ENCODE results near the gene SKI. TPM values are rescaled to one million over a fixed set of nuclear protein-coding genes. Genes with fewer than 3 reads are reported as not detected.

SKI gene
- total RNA-seq, 1 donor from 2014 or later = 40.7 TPM

GRCh38 chr1:2188336-2188735, 39.8 kb upstream of the SKI start:
- H3K4me1 Mint-ChIP-seq = peaks cover 4% of the 10 kb centered on the region

GRCh38 chr1:2189459-2190425, 38.4 kb upstream of the SKI start:
- H3K36me3 Mint-ChIP-seq (ENCODE audit: low read depth) = peaks cover 5% of the 10 kb centered on the region
- no peaks in the 10 kb centered on the region for H3K9me3 Mint-ChIP-seq
- H3K27me3 Mint-ChIP-seq = no peaks in the 10 kb centered on the region
- H3K4me3 Mint-ChIP-seq = peak overlapping the region; percentile 72
- peak overlapping the region; percentile 80 for H3K27ac Mint-ChIP-seq
- intact Hi-C loops (cut with micrococcal nuclease) = no loop called here
- H3K4me1 Mint-ChIP-seq = peaks cover 4% of the 10 kb centered on the region
- peak; percentile 95 for DNase-seq

More at GRCh38 chr1:2188336-2188735, 39.8 kb upstream of the SKI start:
- no peak overlapping the region for H3K27ac Mint-ChIP-seq
- H3K27me3 Mint-ChIP-seq = no peaks in the 10 kb centered on the region
- no peak overlapping the region for H3K4me3 Mint-ChIP-seq
- no peaks in the 10 kb centered on the region for H3K9me3 Mint-ChIP-seq
- intact Hi-C loops (cut with micrococcal nuclease) = no loop called here
- no peak for DNase-seq
- peaks cover 5% of the 10 kb centered on the region for H3K36me3 Mint-ChIP-seq (ENCODE audit: low read depth)

DNA sequence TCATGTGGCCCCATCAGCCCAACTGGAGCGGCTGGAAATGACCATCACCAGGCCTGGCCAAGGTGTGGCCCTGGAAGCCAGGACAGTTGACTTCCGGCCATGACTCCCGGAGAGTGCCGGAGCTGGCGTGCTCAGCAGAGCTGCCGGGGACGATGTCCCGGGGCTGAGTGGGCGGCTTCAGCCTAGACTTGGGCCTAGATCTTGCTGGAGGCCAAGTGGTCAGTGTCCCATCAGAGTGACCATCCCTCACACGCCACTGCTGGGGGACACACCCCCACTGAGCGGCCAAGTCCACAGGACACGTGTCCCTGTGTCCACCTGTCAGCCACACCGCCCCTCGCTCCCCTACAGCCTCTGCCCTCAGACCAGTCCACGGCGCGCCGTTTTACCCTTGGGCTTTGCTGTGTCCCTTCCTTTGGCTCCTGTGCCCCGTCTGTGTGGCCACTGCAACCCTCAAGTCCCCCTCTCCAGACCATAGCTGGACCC, 37.6 kb upstream of the SKI start:
- Mint-ChIP-seq H3K27ac (peak overlapping the region; percentile 25), H3K36me3 (ENCODE audit: low read depth) (peaks cover 5% of the 10 kb centered on the region), H3K9me3 (no peaks in the 10 kb centered on the region), H3K27me3 (no peaks in the 10 kb centered on the region), H3K4me1 (peaks cover 6% of the 10 kb centered on the region), H3K4me3 (peak overlapping the region; percentile 23)
- intact Hi-C loops (cut with micrococcal nuclease) = no loop called here
- no peak for DNase-seq

GRCh38 chr1:2192031-2192995, 35.8 kb upstream of the SKI start:
- Mint-ChIP-seq H3K27ac (peak overlapping the region; percentile 63), H3K4me1 (peaks cover 6% of the 10 kb centered on the region), H3K4me3 (peak overlapping the region; percentile 23), H3K9me3 (no peaks in the 10 kb centered on the region), H3K36me3 (ENCODE audit: low read depth) (peaks cover 5% of the 10 kb centered on the region), H3K27me3 (no peaks in the 10 kb centered on the region)
- DNase-seq = no peak
- intact Hi-C loops (cut with micrococcal nuclease) = no loop called here

DNA sequence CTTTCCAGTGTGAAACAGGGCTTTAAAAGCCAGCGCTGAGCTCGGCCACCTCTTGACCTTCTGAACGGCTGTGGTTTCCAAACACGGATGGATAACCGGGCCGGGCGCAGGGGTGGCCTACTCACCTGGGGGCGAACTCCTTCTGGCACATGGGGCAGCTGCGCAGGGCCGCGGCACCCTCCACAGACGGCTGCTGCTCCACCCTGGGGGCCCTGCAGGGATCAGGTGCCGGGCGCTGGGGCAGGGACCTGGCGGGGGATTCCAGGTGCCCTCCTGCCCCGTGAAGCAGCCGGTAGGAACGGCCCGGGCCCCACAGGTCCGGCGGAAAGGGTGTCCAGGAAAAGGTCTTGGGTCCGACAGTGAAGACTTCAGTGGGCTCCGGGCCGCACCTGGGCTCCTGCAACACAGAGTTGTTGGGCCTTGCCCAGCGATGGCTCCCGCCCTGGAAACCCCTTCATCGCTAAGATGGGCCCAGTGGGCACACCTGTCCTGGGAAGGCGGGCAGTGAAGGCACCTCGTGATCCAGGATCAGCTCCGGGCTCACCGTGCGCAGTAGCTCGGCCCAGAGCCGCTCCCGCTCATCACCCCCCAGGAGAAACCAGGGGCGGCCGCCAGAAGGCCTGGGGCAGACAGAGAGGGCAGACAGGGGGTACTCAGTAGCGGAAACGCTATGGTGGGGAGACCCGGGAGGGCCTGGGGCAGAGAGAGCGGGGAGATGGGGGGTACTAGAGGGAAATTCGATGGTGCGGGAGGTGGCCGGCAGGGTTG, 34.4 kb upstream of the SKI start:
- peak overlapping the region; percentile 81 for H3K4me3 Mint-ChIP-seq
- no peaks in the 10 kb centered on the region for H3K9me3 Mint-ChIP-seq
- intact Hi-C loops (cut with micrococcal nuclease) = loop anchor here (2.0 kb wide), 2 partner anchors 37 to 355 kb away; no protein-coding TSS in a partner anchor
- no peaks in the 10 kb centered on the region for H3K27me3 Mint-ChIP-seq
- peak overlapping the region; percentile 83 for H3K27ac Mint-ChIP-seq
- peaks cover 6% of the 10 kb centered on the region for H3K4me1 Mint-ChIP-seq
- peaks cover 5% of the 10 kb centered on the region for H3K36me3 Mint-ChIP-seq (ENCODE audit: low read depth)
- DNase-seq = no peak

DNA sequence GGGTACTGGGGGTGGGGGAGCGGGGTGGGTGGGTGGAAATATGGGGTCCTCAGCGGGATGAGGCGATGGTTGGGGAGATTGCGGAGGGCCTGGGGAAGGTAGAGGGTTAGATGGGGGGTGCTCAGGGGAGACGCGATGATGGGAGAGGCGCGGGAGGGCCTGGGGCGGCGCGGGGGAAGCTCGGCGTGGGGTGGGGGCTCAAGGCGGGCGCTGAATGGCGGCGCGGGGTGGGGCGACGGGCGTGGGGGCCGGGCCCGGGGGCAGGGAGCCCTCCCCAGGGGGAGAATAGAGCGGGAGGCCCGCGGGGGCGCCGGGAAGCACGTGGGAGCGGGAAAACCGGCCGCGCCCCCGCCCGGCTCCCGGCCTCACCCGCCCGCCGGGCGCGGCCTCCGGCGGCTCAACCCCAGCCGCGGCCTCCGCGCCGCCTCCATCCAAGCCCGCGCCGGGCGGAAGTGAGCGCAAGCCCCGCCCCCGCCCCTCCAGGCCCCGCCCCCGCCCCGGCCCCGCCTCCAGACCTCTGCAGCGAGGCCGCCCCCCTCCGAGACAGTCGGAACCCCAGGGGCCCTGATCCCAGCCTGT, 33.7 kb upstream of the SKI start, which contains the start of gene FAAP20:
TSS of gene FAAP20 (minus strand) at position 454 of the 579 bp plus-strand sequence. CDS start at position 431, 23 bp downstream.
- peak within 1 kb of the TSS; percentile 93 for H3K27ac Mint-ChIP-seq
- H3K36me3 Mint-ChIP-seq (ENCODE audit: low read depth) = peaks cover 2% of the 10 kb centered on the region
- H3K4me3 Mint-ChIP-seq = peak within 1 kb of the TSS; percentile 90
- H3K9me3 Mint-ChIP-seq = no peaks in the 10 kb centered on the region
- H3K4me1 Mint-ChIP-seq = peaks cover 10% of the 10 kb centered on the region
- H3K27me3 Mint-ChIP-seq = no peaks in the 10 kb centered on the region
- intact Hi-C loops (cut with micrococcal nuclease) = loop anchor here (2.0 kb wide), 2 partner anchors 36 to 354 kb away; no protein-coding TSS in a partner anchor
- DNase-seq = no peak

- H3K4me3 Mint-ChIP-seq = peak overlapping the region; percentile 90
- no peaks in the 10 kb centered on the region for H3K9me3 Mint-ChIP-seq
- peaks cover 2% of the 10 kb centered on the region for H3K36me3 Mint-ChIP-seq (ENCODE audit: low read depth)
- intact Hi-C loops (cut with micrococcal nuclease) = loop anchor here (1.0 to 5.0 kb wide), 6 partner anchors 9 to 354 kb away; partner anchors contain the start of gene PANK4
- H3K27me3 Mint-ChIP-seq = no peaks in the 10 kb centered on the region
- DNase-seq = peak; percentile 97
- peaks cover 17% of the 10 kb centered on the region for H3K4me1 Mint-ChIP-seq
- peak overlapping the region; percentile 93 for H3K27ac Mint-ChIP-seq
These were observed 33.0 kb upstream of the SKI start for GRCh38 chr1:2194898-2195673.

- peaks cover 2% of the 10 kb centered on the region for H3K36me3 Mint-ChIP-seq (ENCODE audit: low read depth)
- H3K4me3 Mint-ChIP-seq = no peak overlapping the region
- H3K27ac Mint-ChIP-seq = peak overlapping the region; percentile 53
- intact Hi-C loops (cut with micrococcal nuclease) = loop anchor here (1.0 to 5.0 kb wide), 6 partner anchors 9 to 353 kb away; partner anchors contain the start of gene PANK4
- no peak for DNase-seq
- peaks cover 18% of the 10 kb centered on the region for H3K4me1 Mint-ChIP-seq
- no peaks in the 10 kb centered on the region for H3K9me3 Mint-ChIP-seq
- H3K27me3 Mint-ChIP-seq = no peaks in the 10 kb centered on the region
These were observed 32.3 kb upstream of the SKI start for GRCh38 chr1:2195785-2196184.

GRCh38 chr1:2196901-2197638, 31.0 kb upstream of the SKI start:
- no peaks in the 10 kb centered on the region for H3K36me3 Mint-ChIP-seq (ENCODE audit: low read depth)
- H3K27me3 Mint-ChIP-seq = no peaks in the 10 kb centered on the region
- H3K27ac Mint-ChIP-seq = no peak overlapping the region
- intact Hi-C loops (cut with micrococcal nuclease) = loop anchor here (5.0 kb wide), 1 partner anchor 330 kb away; the partner anchor contains the start of gene PANK4
- no peak for DNase-seq
- no peaks in the 10 kb centered on the region for H3K9me3 Mint-ChIP-seq
- peaks cover 16% of the 10 kb centered on the region for H3K4me1 Mint-ChIP-seq
- H3K4me3 Mint-ChIP-seq = no peak overlapping the region

- no peaks in the 10 kb centered on the region for H3K9me3 Mint-ChIP-seq
- no peaks in the 10 kb centered on the region for H3K36me3 Mint-ChIP-seq (ENCODE audit: low read depth)
- no peak overlapping the region for H3K4me3 Mint-ChIP-seq
- intact Hi-C loops (cut with micrococcal nuclease) = loop anchor here (2.0 to 5.0 kb wide), 2 partner anchors 103 to 330 kb away; partner anchors contain the start of gene PANK4
- no peak for DNase-seq
- no peaks in the 10 kb centered on the region for H3K27me3 Mint-ChIP-seq
- peak overlapping the region; percentile 41 for H3K27ac Mint-ChIP-seq
- peaks cover 15% of the 10 kb centered on the region for H3K4me1 Mint-ChIP-seq
These were observed 30.4 kb upstream of the SKI start for GRCh38 chr1:2197707-2198165.

GRCh38 chr1:2198571-2198970, 29.5 kb upstream of the SKI start:
- no peak for DNase-seq
- Mint-ChIP-seq H3K36me3 (ENCODE audit: low read depth) (no peaks in the 10 kb centered on the region), H3K27ac (peak overlapping the region; percentile 89), H3K9me3 (no peaks in the 10 kb centered on the region), H3K27me3 (no peaks in the 10 kb centered on the region), H3K4me1 (peaks cover 13% of the 10 kb centered on the region), H3K4me3 (peak overlapping the region; percentile 96)
- intact Hi-C loops (cut with micrococcal nuclease) = loop anchor here (2.0 to 5.0 kb wide), 2 partner anchors 102 to 329 kb away; partner anchors contain the start of gene PANK4

All from activated CD4-positive, alpha-beta T cell treated with anti-CD3 and anti-CD28 coated beads, Interleukin-2, amount 10 ng/mL, durations not matched to agents 24 days and 14 days (primary cell).